Right ventricle myocardium superior (tissue), 1 donor: ENCODE results near the gene TMEM171. TPM values are rescaled to one million over a fixed set of nuclear protein-coding genes. Genes with fewer than 3 reads are reported as not detected.

Experiments
- ATAC-seq: fragments of 200-7000 bp; cut with Tn5 transposase; one replicate; pipeline ENCODE4 v1.9.1; 2020; ENCODE audit warnings: mild to moderate bottlenecking; ENCODE audit not compliant: poor library complexity
- DNase-seq: peaks from one replicate; pipeline ENCODE4 v3.0.0-alpha.2; 2020
- intact Hi-C: fragments of 100-400 bp; cut with DNase I; formaldehyde crosslinking; loops from one replicate; pipeline ENCODE4 v1.11.2; 2022
- long read RNA-seq: library from polyadenylated mRNA; unstranded; transcript quantifications from one replicate; pipeline ENCODE4 v2.0.0, GENCODE V29; 2021
- total RNA-seq: library from RNA; stranded (reverse); fragmentation: NEBNext Ultra II Directional; extraction: Animal tissue kit (Norgen Biotek cat#: 25700); gene quantifications from one replicate; pipeline ENCODE4 v1.2.1, GENCODE V29; 2021
- donor health status: DM: no; HTN: yes; CAD: no; lungs with severe emphysema.

Gene TMEM171
- total RNA-seq = not detected
- long read RNA-seq, partial matches to known transcripts = 0 of 1 reads
- long read RNA-seq, other reads (novel, unspliced or antisense) = 0 of 1 reads

GRCh38 chr5:73120222-73121118 is at the start of gene TMEM171:
Gene TMEM171 (plus strand): TSS chr5:73120575. CDS start chr5:73123374, 2,799 bp downstream.
- DNase-seq = peak; percentile 47
- peak; percentile 81 for ATAC-seq
- intact Hi-C loops = no loop called here

GRCh38 chr5:73081093-73081492 is 39.3 kb upstream of the TMEM171 start:
- intact Hi-C loops = no loop called here

GRCh38 chr5:73088026-73088425 is 32.3 kb upstream of the TMEM171 start:
- DNase-seq (no peak), ATAC-seq (no peak)
- intact Hi-C loops = no loop called here

More at GRCh38 chr5:73081093-73081492, 39.3 kb upstream of the TMEM171 start:
- no peak for DNase-seq
- no peak for ATAC-seq

- ATAC-seq = no peak
- intact Hi-C loops = no loop called here
- no peak for DNase-seq
Measured at GRCh38 chr5:73093943-73094342, 26.4 kb upstream of the TMEM171 start.

- no peak for DNase-seq
- intact Hi-C loops = no loop called here
- ATAC-seq = no peak
Measured at GRCh38 chr5:73094415-73094814, 26.0 kb upstream of the TMEM171 start.

GRCh38 chr5:73095564-73096238 is 24.7 kb upstream of the TMEM171 start:
- intact Hi-C loops = no loop called here
- DNase-seq (no peak), ATAC-seq (no peak)

- DNase-seq = no peak
- no peak for ATAC-seq
- intact Hi-C loops = no loop called here
Measured at GRCh38 chr5:73096239-73096575, 24.2 kb upstream of the TMEM171 start.

- no peak for DNase-seq
- no peak for ATAC-seq
- intact Hi-C loops = no loop called here
Measured at GRCh38 chr5:73097740-73098139, 22.6 kb upstream of the TMEM171 start.

- no peak for ATAC-seq
- intact Hi-C loops = no loop called here
Measured at GRCh38 chr5:73100109-73100508, 20.3 kb upstream of the TMEM171 start.

GRCh38 chr5:73103870-73104299 is 16.5 kb upstream of the TMEM171 start:
- ATAC-seq = no peak
- DNase-seq = no peak
- intact Hi-C loops = no loop called here

More at GRCh38 chr5:73100109-73100508, 20.3 kb upstream of the TMEM171 start:
- DNase-seq = no peak

GRCh38 chr5:73104326-73104725 is 16.0 kb upstream of the TMEM171 start:
- no peak for DNase-seq
- intact Hi-C loops = no loop called here
- no peak for ATAC-seq

- ATAC-seq (no peak), DNase-seq (no peak)
- intact Hi-C loops = no loop called here
Measured at GRCh38 chr5:73106335-73106734, 14.0 kb upstream of the TMEM171 start.

GRCh38 chr5:73110190-73110589 is 10.2 kb upstream of the TMEM171 start:
- DNase-seq (no peak), ATAC-seq (no peak)
- intact Hi-C loops = no loop called here

- DNase-seq (no peak), ATAC-seq (no peak)
- intact Hi-C loops = no loop called here
Measured at GRCh38 chr5:73111536-73111935, 8.8 kb upstream of the TMEM171 start.

GRCh38 chr5:73112359-73112758 is 8.0 kb upstream of the TMEM171 start:
- ATAC-seq (no peak), DNase-seq (no peak)
- intact Hi-C loops = no loop called here

- DNase-seq (no peak), ATAC-seq (no peak)
- intact Hi-C loops = no loop called here
Measured at GRCh38 chr5:73114044-73114688, 6.2 kb upstream of the TMEM171 start.

- DNase-seq = no peak
- no peak for ATAC-seq
Measured at GRCh38 chr5:73115399-73116051, 4.8 kb upstream of the TMEM171 start.

GRCh38 chr5:73116506-73116905 is 3.9 kb upstream of the TMEM171 start:
- intact Hi-C loops = no loop called here
- ATAC-seq (no peak), DNase-seq (no peak)

More at GRCh38 chr5:73115399-73116051, 4.8 kb upstream of the TMEM171 start:
- intact Hi-C loops = no loop called here
